Stimulated activated CD8-positive, alpha-beta memory T cell treated with anti-CD3 and anti-CD28 coated beads, Interleukin-7, amount 100 ng/mL, for 24 hours (primary cell): ENCODE data around the gene ANO3.
"Not testable (repeated sequence)": the region's sequence is repeated elsewhere in the genome, so short reads cannot be mapped to it uniquely, and the experiment has no call there.

Experiments used
- DNase-seq: peaks from one replicate; pipeline ENCODE4 v3.0.0-alpha.2; 2020; ENCODE audit warnings: low read depth

ANO3 gene

DNA sequence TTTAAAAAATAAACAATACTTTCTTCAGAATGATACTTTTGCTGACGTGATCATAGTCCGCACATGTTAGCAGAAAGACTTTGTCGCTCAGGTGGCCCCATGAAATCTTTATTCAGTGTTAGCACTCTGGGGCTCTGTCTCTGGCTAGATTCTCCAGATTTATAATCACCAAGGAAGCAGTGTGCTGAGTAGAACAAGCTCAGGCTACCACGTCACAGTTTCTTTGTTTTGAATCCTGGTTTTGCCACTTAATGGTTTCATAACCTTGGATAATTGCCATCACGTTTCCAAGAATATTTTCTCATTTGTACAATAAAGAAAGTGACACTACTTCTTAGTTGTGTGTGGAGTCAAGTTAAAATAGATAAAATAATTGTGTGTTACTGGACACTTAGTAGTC, 244.0 kb downstream of the ANO3 start:
- no peak for DNase-seq

DNA sequence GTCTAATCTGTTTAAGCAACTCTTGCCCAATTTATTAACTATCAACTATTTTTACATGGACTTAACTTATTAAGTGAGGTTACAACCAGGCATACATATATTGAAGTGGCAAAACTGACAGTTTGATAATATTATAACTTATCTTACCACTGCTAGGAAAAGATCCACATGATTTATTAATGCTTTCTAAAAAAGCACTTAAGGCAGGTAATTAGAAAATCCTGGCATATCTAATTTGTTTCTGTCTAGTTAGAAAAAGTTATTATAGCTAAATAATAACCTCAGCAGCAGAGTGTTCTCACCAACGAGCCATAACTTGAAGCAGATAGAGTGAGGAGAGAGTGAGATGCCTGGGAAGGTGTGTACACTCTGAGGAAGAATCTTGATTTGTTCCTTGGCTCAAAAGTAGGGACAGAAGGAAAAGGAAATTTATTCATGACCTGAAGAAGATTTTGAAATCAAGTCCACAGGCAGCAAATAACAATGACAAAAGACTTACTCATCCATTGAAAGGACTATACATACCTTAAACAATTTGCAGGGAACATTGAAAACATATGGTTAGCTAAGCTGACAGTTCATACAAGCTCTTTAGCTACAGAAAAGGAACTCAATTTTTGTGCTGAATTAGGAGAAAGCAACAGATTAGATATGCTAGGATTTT, 247.2 kb downstream of the ANO3 start:
- DNase-seq: no peak

DNA sequence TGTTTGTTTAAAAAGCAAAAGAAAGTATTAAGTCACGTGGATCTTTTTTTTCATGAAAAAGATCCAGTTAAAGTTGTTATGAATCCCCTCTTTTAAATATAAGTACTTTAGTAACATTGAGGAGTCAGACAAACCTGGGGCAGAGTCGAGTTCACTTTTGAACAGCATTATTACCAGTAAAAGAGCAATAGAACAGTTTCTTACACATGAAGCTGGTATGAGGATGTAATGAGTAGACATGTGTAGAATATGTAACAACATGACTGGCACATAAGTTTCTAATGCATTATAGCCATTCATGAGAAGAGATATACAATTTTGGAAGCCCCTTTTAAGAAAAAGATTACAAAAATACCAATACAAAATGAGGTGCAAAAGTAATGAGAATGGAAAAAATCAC, 247.8 kb downstream of the ANO3 start:
- no peak for DNase-seq

DNA sequence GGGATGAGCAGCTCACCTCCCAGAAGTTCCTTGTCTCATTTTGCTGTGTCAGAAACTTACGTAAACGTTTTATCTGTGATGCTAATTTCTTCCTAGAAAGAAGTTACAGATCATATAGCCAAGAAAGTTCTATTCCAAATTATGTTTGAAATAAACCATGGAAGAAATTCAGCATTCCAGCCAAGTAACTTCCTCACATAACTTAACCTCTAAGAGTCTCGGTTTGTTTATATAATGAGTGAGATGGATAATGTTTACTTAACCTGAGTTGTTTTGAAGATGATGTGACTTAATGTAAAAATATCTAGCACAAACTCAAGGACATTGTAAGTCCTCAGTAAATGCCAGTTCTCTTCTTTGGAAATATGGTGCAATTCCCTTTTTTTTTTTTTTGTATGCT, 249.0 kb downstream of the ANO3 start:
- DNase-seq: no peak

DNA sequence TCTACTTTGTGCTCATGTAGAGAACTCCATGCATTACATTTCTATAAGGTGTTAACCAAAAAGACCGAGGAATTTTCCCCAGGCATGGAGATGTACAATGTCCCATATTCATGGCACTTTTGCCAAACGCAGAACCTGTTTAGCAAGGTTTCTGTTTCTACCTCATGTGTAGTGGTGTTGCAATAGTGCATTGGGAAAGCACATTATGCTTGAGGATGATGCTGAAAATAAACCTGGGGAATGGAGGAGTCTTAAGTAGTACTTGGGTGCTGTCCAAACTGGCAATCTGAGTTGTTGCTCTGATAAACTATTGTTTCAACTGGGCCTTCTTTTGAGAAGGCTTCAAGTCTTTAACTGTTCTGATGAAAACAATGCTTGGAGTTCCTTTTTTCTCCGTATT, 251.6 kb downstream of the ANO3 start:
- no peak for DNase-seq

DNA sequence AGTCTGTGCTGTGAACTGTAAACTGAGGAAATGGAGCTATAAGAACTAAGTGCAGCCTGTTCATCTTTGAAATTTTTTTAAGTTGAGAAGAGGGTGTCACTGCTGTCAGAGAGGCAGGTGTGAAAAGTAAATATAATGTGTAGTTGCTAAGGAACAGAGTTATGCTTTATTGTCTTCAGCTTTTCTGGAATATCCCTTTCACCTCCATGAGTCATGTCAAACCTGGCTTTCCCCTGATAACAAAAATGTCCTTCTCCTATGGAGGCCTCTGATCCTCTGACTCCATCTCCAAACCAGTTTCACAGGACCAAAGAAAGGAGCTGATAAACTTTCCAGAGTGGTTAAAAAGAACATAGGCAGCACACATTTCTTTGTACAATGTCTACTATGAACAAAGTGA, 252.9 kb downstream of the ANO3 start:
- no peak for DNase-seq

DNA sequence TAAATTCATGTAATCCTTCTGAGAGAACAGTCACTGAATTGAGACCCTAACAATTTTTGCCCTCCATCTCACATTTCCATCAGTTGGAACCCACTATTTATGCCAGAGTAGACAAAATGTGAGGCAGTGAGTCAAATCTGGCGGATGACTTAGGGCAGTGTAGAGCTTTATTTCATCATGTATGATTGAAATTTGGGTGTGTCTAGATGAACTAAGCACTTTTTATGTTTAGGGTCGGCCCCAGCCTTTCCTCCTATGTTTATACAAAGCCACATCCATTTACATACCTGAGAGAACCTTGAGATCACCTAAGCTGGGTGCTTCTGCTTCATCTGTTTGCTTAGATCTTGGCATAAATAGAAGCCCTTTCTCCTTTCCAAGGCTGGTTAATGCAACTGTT, 255.1 kb downstream of the ANO3 start:
- DNase-seq: no peak

DNA sequence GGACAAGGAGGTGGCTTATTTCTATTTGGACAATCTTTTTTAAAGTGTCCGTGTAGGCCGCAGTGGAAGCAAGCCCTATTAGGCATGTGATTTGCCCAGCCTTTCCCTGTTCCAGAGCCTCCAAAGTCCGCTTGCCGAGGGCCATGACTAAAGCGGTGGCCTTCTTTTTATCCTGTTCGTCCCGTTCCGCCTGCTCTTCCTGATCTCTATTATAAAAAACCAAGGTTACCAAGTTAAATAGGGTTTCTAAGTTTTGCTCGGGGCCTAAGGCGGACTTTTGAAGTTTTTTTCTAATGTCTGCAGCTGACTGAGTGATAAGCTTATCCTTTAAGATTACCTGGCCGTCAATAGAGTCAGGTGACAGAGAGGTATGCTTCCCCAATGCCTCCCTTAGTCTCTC, 261.8 kb downstream of the ANO3 start:
- no peak for DNase-seq

DNA sequence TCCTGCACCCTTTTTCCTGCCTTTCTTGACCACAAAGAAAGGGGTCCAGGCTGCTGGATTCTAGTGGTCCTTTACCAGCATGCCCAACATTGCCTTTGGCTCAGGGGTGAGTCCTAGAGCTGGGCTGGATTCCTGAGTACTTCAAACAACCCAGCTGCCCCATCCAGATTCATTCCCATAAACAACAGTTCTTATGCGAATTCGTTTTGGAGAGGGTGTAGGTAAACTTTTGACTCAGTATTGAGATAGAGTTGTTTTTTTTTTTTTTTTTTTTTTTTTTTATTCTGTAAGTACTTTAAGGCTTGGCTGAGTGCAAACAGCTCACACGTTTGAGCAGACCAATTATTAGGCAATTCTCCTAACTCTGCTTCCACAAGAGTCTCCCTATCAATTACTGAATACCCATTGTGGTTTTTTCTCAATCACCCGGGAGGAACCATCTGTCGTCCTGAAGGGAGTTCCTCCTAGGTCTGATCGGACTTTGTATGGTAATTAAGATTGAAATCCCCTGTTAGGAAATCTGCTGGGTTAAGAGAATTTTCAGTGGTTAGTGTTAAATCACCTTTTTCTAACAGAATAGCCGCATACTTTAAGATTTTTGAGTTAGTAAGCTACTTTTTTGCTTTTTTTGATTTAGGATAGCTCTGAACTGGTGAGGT, 263.4 kb downstream of the ANO3 start:
- DNase-seq: not testable (repeated sequence)

DNA sequence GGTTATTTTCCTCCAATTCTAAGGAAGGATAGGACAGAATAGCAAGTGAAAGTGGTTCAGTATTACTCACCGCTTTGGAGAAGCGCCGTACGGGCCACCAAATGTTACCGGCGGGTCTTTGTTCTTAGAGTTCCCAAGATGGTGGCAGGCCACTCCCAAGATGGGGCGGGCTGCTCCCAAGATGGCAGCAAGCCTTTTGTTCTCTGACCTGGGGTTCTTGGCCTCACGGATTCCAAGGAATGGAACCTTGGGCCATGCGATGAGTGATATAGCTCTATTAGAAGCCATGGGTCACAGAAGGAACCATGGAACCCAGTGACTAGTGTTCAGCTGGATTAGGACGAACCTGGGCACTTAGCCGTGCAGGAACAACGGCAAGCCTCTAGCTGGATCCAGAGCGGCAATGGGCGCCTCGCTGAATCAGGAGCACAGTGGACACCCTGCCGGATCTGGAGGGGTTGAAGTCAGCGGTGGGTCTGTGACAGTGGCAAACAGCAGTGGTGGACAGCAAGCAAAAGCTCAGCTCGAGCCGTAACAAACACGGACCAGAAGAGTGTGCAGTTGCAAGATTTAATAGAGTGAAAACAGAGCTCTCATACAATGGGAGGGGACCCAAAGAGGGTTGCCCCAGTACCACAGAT, 265.2 kb downstream of the ANO3 start:
- DNase-seq: not testable (repeated sequence)

DNA sequence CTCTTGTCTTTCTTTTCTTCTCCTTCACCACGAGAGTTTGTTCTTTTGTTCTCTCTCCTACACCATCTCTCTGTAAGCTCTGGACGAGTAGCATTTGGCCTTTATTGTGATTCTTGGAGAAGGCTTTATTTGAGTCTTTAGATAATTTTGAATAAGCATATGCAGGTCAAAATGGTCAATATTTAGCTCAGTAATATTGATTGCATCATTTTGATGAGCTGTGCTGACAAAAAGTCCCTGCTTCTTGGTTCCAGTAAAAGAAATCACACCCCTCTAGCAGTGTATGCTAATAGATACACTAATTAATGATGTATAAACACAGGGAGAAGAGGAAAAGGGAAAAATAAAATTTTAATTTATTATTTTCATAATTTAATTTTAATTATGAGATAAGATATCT, 266.0 kb downstream of the ANO3 start:
- no peak for DNase-seq

DNA sequence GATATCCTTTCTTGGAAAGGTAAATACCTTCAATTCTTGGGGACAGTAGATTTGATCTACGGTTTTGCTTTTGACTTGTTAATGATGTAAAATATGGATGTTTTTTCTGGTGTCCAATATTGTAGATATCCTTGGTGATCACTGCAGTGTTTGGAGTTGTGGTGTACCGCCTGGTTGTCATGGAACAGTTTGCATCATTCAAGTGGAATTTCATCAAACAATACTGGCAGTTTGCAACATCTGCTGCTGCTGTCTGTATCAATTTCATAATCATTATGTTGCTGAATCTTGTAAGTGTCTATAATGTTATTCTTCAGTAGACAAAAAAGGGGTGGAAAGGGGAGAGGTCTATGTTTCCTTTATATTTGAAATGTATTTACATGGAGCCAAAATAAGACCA, 267.5 kb downstream of the ANO3 start:
- no peak for DNase-seq

DNA sequence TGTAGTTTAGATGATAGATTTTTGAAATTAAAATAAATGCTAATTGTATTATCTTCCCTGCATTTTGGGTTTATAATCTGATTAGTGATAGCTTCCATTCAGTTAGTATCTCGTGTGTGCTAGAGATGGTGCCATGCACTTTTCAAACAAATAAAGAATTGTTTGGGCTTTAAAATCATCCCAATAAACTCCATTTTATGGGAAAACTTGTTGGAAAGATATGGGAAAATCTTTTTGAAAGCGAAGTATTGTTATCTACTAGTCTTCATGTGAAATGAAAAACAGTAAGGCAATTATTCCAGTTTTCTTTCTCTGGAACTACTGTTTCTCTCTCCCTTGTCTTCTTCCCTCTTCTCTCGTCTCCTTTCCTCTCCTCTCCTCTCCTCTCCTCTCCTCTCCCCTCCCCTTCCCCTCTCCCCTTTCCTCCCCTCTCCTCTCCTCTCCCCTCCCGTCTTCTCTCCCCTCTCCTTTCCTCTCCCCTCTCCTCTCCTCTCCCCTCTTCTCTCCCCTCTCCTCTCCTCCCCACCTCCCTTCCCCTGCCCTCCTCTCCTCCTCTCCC, 268.0 kb downstream of the ANO3 start:
- no peak for DNase-seq

DNA sequence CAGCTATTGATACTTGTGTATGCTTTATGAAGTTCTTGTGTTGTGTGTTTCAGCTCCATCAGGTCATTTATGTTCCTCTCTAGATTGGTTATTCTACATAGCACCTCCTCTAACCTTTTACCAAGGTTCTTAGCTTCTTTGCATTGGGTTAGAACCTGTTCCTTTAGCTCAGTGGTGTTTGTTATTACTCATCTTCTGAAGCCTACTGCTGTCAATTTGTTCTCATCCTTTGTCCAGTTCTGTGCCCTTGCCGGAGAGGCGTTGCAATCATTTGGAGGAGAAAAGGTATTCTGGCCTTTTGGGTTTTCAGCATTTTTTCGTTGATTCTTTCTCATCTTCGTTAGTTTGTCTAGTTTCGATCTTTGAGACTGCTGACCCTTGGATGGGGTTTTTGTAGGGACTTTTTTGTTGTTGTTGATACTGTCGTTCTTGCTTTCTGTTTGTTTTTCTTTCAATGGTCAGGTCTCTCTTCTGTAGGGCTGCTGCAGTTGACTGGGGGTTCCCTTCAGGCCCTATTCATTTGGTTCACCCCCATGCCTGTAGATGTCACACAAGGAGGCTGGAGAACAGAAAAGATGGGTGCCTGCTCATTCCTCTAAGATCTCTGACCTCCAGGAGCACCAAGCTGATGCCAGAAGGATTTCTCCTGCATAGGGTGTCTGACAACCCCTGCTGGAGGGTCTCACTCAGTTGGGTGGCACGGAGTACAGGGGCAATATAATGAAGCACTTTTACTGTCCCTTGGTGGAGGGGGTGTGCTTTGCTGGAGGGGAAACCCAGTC, 276.0 kb downstream of the ANO3 start:
- no peak for DNase-seq

DNA sequence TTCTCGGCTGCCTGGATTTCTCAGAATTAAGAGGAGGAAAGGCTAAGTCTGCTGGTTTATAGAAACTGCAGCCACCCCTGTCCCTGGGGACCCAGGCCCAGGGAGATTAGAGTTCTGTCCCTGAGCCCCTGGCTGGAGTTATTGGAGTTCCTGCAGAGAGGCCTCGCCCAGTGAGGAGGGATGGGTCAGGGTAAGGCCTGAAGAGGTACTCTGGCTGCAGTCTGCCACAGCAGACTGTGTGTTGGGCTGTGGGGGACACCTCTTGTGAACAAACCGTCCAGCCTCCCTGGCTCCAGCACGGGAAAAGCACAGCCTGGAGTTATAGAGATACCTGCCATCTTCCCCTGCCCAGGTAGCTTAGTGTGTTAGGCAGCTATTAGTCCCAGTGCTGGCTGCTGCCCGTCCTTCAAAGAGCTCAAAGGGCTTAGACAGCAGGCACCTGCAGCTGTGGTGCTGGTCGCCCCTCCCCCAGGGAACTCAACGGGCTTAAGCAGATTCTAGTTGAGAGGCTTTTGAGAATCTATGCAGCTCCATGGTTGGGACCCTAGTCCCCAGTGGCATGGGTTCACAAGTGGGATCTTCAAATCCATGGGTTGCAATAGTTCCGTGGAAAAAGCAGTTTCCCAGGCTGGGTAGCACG, 276.7 kb downstream of the ANO3 start:
- DNase-seq: no peak

DNA sequence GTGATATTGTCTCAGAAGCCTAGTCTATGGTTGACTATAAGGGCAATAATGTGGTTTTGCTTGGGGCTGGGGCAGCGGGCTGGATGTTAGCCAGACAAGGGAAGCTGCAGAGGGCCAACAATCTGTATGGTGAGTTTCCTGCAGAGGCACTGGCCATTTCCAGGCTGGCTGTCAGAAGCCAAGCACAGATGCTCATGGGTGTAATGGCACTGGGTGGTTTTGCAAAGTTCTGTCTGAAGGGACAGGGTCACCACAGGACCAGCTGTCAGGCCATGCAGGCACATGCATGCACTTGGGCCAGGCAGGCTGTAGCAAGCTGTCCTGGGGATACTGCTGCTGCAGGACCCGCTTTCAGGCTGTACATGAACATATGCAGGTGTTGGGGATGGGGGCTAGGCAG, 281.8 kb downstream of the ANO3 start:
- DNase-seq: no peak

DNA sequence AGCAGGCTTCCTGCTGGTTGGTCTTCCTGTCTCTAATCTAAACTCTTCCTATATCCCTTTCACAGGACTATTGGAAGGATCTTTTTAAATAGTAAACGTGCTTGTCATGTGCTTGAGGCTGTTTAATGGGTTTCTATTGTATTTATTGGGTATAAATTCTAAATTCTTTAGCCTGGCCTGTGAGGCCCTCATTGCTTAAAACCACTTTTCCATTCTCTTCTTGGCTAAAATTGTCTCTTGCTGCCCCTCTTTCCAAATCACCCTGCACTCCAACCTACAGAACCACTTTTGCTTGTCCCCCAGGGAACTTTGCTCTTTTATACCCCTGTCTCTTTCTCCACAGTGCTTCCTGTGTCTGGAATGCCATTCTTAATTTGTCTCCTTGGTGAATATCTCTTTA, 286.5 kb downstream of the ANO3 start:
- no peak for DNase-seq

DNA sequence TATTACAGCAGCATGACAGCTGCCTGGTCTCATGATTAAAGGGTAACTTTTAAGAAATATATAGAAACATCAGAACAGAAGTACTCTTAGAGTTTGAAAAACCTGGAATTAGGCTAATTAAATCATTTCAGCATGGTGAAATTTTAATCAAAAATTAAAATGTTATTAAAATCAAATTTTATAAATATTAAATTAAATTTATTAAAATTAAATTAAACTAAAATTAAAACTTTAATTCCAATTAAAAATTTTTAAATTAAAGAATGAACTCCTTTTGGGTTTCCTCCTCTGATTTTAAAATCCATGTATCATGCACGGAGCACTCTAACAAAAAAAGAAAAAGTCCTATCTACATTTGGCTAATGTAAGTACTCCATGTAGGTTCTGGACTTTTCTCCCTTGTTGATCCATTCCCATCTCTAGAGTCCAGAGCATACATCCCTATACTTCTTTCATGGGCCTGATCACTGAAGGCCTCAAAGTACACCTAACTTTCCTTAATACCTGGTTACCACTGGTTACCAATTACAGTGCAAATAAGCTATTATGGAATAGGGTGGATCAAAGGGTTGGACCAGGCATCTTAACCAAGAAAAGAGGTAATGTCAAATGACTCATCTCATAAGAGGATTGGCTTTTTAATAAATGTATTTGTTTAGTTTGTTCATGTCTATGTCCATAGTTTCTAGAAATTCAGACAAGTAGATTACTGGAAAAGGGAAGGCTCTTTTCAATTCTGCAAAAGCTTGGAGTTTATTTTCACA, 288.5 kb downstream of the ANO3 start:
- DNase-seq: no peak

DNA sequence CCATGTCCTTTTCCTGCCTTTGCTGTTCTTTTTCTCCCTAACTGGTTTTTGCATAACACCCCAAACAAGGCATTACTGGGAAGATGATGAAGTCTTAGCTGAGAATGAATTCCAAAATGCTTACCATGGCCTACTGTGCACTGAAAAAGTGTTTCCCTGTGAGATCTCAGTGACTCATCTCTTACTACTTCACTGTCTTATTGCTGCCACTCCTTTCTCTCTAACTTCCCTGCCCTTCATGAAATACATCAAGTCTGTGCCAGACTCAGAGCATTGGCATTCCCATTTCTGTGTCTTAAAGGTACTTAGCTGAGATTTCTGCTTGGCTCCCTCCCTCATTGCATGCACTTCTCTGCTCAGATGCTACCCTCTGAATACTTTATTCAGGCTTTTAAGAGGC, 289.2 kb downstream of the ANO3 start:
- DNase-seq: no peak

DNA sequence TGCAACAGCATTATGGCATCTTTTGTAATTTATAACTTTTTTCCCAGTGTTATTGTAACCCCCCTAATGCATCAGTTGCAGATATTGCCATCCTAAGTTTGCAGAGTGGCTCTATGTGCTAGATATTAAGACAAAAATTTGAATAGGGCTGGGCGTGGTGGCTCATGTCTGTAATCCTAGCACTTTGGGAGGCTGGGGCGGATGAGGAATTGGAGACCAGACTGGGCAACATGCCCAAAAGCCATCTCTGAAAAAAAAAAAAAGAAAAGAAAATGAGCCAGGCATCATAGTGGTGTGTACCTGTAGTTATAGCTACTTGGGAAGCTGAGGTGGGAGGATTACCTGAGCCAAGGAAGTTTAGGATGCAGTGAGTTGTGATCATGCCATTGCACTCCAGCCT, 290.3 kb downstream of the ANO3 start:
- no peak for DNase-seq

DNA sequence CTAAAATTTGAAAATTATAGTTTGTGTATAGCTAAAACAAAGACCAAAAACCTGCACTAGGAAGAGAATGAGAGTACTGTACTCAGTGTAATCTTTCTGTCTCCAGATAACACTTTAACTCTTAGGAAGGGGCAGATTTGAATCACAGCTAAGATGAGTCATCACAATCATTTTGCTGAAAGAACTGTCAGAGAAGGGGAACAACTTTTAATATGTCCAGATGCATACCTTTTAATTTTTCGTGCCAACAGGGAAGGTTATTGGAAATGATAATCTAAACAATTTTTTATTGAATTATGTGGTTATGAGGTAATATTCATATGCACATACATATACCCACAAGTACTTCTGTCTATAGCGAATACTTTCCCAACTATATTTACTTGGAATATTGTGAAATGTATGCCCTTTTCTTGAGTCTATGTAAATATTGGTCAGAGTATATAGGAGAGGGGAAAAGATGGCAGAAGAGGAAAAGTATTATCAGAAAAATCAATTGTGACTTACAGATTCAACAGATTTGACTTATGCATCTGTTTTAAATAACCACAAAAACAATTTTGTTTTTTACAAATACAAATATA, 291.2 kb downstream of the ANO3 start:
- no peak for DNase-seq
